K562 (cell line): ENCODE results near the gene SLBP.

ENCODE experiments used
- EZH2 ChIP-seq: IDR thresholded peaks from 2 replicates; pipeline ENCODE4 v1.6.1; 2012; ENCODE audit warnings: low read depth, mild to moderate bottlenecking, inconsistent platforms, low read length, borderline replicate concordance
- TRIM24 ChIP-seq, 2 experiments: fragments of 450-650 bp; IDR thresholded peaks; 2 replicates each; pipeline ENCODE4 v1.6.1; 2016

GRCh38 chr4:1711055-1711570 lies 1.0 kb downstream of the SLBP start:
- TF ChIP-seq TRIM24 (IDR thresholded peaks at IDR 0.05) (no peak), EZH2 (no peak)
